Spleen (tissue), 7 donors: ENCODE measurements around the gene BIRC5.

ENCODE experiments used
- POLR2A ChIP-seq, 3 donors: fragments of 450-650 bp; IDR thresholded peaks; one replicate each; pipeline ENCODE4 v1.5.1; 2017; ENCODE audit warnings: antibody characterized with exemption in 3 of 3, mild to moderate bottlenecking in 1 of 3
- TF ChIP-seq, protein P1 (sequence below), 11 experiments: fragments of 200-600 bp in 7 of 11; fragments of 450-650 bp in 4 of 11; sonication (generic) in 4 of 11; IDR thresholded peaks in 8 of 11; conservative IDR thresholded peaks in 3 of 11; 1 replicate in 7 of 11; 2 replicates in 4 of 11; pipeline versions ENCODE4 v1.4.0 to v1.8.0; 2016 to 2021; ENCODE audit warnings: antibody characterized with exemption in 11 of 11, inconsistent platforms in 4 of 11, mild to moderate bottlenecking in 1 of 11
- donor health status: DM: no; HTN: no; CAD: no; lungs with moderate emphysema.
- donor health status: DM: no; HTN: no; CAD: no.
- donor health status: DM: no; HTN: no; CAD: no.

GRCh38 chr17:78228176-78228575, 14.1 kb downstream of the BIRC5 start:
- TF ChIP-seq, protein P1, sequence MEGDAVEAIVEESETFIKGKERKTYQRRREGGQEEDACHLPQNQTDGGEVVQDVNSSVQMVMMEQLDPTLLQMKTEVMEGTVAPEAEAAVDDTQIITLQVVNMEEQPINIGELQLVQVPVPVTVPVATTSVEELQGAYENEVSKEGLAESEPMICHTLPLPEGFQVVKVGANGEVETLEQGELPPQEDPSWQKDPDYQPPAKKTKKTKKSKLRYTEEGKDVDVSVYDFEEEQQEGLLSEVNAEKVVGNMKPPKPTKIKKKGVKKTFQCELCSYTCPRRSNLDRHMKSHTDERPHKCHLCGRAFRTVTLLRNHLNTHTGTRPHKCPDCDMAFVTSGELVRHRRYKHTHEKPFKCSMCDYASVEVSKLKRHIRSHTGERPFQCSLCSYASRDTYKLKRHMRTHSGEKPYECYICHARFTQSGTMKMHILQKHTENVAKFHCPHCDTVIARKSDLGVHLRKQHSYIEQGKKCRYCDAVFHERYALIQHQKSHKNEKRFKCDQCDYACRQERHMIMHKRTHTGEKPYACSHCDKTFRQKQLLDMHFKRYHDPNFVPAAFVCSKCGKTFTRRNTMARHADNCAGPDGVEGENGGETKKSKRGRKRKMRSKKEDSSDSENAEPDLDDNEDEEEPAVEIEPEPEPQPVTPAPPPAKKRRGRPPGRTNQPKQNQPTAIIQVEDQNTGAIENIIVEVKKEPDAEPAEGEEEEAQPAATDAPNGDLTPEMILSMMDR (IDR thresholded peaks at IDR 0.05 in 8 of 11, conservative IDR thresholded peaks at IDR 0.05 in 3 of 11) = no peak
- TF ChIP-seq POLR2A (IDR thresholded peaks at IDR 0.05) = no peak
